Raji (cell line): Measurements from ENCODE around the gene LRIT2.

Experiments
- POLR2A ChIP-seq: IDR thresholded peaks from 2 replicates; pipeline ENCODE4 v1.6.1; 2011; ENCODE audit warnings: low read depth, low read length, control low read depth; ENCODE audit not compliant: insufficient read depth

LRIT2 gene

DNA sequence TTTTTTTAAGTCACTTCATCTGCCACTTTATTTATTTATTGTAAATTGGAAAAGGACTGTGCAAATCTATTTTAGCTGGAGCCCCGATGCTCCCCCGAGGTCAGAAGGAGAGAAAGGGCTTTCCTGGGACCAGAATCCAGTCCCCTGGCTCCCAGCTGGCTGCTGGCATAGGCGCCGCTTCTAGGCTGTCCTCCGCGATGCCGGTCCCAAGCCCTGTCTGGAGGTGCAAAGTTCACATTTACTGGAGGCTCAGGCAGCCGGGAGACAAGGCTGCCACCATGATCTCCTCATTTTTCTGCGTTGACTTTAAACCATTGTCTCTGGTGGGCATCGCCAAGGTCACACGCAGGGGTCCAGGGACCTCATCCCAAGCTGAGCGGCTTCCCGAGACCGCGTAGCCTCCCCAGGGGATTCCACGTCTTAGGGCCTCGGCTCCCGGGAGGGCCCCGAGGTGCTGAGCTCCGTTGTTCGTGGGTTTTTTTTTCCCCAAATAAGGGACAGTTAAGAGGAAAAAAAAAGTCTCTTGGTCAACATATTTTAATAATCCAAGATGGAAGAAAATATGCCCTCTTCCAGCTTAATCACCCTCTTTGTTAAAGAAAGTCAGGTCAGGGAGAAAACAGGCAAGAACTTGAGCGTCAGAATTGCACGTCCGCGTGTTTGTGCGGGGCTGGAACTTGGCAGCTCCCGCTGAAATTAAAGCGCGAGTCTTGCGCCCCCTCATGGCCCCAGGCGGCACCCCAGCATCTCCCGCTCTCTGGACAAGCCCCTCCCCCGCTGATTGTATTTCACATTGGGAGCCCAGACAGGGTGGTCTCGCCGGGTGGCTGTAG, 31.4 kb upstream of the LRIT2 start:
- TF ChIP-seq POLR2A, result no peak

DNA sequence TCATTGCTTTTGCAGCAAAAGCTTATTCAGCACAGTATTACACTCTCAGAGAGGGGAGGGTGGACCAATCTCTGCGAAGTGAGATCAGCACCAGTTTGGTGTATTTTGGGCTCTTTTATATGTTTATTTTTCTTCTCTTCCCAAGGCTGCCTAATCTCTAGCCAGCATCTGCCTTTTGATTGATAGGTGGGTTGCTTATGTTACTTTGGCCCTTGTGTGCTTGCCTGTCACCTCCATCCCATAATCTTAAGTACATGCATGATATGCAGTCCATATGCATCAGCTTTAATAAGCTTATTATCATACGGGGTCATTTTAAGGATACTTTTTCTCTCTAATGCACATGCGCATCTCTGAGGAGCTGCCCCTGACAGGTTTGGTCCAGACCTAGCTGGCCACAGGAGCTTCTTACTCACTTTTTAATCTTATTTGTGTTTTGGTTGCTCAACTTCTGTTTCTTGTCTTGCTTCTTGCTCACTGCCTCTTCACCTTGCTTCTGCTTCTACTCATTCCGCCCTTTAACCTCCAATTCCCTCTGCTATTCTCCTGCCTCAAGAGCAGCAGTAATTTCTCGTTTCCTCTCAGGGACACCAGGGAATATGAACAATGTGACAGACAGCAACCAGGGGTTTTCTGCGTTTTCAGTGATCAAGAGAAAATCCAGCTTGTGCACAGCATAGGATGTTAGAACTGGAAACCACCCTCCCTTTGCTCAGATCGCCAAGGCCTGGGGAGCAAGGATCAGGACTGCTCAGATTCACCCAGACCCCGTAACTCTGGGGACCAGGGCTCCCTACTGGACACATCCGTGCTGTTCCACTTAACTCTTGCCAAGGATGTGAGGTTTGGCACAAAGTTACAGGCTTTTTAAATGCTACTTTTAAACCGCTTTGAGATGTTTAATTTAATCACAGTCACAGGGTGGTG, 29.5 kb upstream of the LRIT2 start:
- no peak for TF ChIP-seq POLR2A

DNA sequence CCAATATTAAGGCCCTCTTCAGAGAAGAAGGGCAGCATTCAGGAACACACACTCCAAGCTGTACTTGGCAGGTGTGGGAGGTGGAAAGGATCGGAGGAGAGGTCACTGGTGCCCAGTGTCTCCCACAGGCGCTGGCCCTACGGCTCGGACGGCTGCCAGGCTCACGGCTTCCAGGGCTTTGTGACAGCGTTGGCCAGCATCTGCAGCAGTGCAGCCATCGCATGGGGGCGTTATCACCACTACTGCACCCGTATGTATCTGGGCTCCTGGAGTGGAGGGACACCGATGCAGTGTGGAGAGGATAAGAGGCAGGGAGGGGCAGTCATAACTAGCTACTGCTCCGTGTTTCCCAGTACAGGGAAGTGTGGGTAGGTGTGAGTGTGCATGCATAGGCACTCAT, 23.4 kb upstream of the LRIT2 start:
- TF ChIP-seq POLR2A, result no peak

DNA sequence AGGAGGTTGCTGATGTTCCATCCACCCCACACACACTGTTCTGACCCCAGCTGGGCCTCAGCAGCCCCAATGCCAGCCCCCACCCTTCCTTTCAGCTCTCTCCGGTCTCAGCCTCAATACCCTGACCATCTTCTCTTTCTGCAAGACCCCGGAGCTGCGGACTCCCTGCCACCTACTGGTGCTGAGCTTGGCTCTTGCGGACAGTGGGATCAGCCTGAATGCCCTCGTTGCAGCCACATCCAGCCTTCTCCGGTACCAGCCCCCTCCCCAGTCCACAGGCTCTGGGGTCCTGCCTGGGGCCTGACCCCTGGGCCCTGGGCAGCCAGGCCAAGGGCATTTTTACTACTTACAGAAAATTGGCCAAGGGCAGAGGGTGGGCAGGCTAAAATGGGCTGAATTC, 22.2 kb upstream of the LRIT2 start:
- TF ChIP-seq POLR2A, result no peak

- TF ChIP-seq POLR2A, result no peak
Observed at GRCh38 chr10:84244651-84245270, 19.4 kb upstream of the LRIT2 start, which contains the start of gene RGR. TSS of gene RGR (plus strand) at chr10:84245053. CDS start at chr10:84245091, 38 bp downstream.

DNA sequence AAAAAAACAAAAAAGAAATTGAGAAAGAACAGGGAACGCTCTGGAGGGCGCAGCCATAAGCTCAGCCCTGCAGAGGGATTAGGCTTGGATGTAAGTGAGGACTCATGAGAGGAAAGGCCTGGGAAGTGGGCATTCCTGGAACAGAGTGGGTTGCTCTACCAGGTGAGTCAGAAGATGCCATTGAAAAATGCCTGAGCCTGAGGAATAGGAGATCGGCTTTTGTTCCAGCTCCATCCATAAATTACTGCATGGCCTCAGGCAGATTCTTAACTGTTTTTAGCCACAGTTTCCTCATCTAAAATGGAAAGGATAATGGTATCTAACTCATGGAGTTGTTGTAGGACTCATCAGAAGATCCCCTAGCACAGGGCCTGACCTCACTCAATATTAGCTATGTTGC, 18.4 kb upstream of the LRIT2 start:
- no peak for TF ChIP-seq POLR2A

DNA sequence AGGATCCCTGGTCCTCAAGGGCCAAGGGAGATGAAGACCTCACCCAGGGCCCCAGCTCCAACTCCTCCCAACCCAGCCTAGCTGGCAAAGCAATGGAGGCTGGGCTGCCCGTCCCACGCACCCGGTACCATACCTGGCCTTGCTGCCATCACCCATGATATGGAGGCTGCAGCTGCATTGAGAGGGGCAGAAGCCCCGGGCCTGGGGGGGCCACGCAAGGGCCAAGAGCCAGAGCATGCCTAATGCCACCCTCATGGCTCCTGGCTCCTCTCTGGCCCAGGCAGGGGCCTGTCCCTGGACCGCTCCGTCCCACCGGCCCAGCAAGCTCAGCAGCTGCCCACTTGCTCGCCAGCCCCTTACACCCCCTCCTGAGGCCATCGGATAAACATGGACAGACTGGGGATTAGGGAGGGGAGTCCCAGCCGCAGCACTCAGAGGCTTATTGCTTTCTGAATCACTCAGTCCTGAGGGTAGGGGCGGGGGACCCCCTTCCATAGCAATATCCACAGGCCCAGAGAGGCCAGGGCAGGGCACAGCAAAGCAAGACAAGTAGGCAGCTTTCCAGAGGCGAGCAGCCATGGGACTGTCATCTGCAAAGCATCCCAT, 15.9 kb upstream of the LRIT2 start, which contains the start of gene LRIT1:
Gene LRIT1, minus strand, starts transcription at position 362 of the 606 bp plus-strand sequence. Its CDS starts 107 bp downstream, at position 255.
- TF ChIP-seq POLR2A, result no peak

DNA sequence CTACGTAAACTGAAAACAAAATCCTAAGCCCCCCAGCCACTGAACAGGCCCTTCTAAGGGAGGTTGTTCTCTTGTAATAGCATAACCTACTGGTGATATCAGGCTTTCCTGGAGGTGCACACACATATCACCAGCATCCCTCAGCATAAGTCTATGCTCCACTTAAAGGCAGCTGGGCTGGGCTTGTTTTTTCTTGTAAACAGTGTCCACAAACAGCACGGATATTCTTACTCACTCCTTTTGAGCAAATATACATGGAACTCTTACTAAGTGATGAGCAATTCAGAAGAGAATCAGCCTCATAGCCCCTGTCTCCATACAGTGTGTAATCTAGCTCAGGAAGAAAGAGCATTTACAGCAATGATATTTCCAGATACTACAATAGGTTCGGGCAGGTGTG, 13.6 kb upstream of the LRIT2 start:
- no peak for TF ChIP-seq POLR2A

DNA sequence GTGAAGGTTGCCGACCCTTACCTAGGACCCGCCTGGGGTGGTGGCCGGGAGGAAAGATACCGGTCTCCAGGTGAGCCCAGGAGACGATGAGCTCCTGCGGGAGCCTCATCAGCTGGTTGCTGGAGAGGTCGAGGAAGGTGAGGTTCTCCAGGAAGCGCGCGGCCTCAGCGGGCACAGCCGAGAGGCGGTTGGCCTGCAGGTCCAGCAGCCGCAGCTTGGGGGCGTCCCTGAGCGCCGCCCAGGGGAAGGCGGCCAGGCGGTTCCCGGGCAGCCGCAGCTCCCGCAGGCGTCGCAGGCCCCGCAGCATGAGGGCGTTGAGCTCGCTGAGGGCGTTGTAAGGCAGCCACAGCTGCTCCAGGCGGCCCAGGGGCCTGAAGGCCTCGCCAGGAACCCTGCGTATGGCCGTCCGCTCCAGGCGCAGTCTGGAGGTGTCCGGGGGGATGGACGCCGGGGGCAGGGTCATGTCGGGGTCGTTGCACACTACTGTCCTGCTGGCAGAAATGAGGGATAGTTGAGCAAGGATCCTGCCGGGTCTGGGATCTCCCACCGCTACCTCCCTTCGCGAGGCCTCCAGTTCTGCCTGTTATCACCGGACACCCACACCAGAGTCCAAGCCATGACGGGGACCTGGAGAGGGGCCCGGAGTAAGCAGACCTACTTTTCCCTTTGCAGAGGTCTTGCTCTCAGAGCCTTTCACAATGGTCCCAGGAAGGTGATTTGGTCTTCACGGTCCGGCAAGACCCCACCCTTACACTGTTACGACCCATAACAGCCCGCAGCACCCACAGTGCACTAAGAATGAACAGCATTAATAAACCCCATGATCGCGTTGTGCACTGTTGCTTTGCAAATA, 12.1 kb upstream of the LRIT2 start:
- TF ChIP-seq POLR2A, result no peak

- TF ChIP-seq POLR2A, result no peak
Observed at GRCh38 chr10:84236807-84237198, 11.5 kb upstream of the LRIT2 start.

- TF ChIP-seq POLR2A, result no peak
Observed at GRCh38 chr10:84235096-84235495, 9.8 kb upstream of the LRIT2 start.

DNA sequence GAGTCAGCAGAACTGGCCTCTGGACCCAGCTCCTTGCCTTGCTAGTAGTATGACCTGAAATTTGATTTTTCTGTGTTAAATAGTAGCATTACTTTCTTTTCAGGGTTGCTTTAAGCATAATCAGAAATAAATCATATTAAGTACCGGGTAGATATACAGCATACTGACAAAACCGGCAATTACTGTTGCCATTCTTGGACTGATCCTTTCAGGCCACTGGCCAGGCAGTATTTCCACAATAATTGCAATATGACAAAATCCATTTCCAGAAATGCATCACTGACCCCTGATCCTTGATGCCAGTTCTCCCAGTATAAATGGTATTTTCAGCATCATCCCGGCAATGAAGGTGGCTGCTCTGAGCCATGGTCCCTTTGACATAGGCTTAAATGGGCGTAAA, 9.1 kb upstream of the LRIT2 start:
- TF ChIP-seq POLR2A, result no peak

DNA sequence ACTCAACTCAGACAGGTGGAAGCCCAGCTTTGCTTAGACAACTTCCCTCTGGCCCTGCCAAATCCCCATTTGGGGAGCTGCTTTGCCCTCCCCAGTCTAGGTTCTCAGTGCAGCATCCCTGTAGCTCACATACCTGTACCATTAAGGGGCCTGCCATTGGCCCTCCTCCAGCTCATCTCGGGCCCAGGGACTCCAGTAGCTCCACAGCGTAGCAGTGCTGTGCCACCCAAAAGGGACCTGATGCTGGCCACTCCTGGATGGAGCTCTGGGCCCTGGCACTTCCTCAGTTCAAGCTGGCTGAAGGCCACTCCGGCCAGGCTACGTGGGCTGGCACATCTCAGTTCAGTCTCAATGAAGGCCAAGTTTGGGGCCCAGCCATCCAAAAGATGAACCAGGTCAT, 8.6 kb upstream of the LRIT2 start:
- TF ChIP-seq POLR2A, result no peak

DNA sequence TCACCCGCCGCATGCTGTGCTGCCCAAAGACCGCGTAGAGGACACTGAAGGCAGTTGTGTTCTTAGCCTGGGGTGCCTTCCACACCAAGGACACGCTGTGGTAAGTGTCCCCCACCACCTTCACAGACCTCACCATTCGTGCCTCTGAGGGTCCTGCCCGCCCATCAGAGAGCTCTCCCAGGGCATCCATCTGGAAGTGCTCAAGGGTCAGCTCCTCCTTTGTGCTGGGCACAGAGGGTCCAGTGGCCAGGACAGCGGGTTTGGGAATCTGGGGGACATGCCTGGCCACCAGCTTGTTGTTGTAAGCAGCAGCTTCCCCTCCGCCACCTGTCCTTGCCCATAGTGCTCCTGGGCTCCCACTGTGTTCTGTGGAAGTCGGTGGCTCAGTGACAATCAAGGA, 7.0 kb upstream of the LRIT2 start:
- no peak for TF ChIP-seq POLR2A
